ENCODE data around the gene NDUFB6. TPM values are rescaled to one million over a fixed set of nuclear protein-coding genes. Genes with fewer than 3 reads are reported as not detected.
A peak's percentile ranks its signal among the peaks of the same experiment; 100 is the strongest.
"Not testable (repeated sequence)": the region's sequence is repeated elsewhere in the genome, so short reads cannot be mapped to it uniquely, and the experiment has no call there.

The NDUFB6 gene
- total RNA-seq, 2 experiments from 2014 or later: 29.6 to 67.0 TPM

GRCh38 chr9:32550562-32551275, 22.2 kb downstream of the NDUFB6 start:
- ChIA-PET CTCF (interaction anchor here (0.7 to 5.0 kb wide), 9 partner anchors 13 to 172 kb away, joined by 3 to 25 read pairs (median 4); partner anchors contain the start of genes ACO1, NDUFB6 and RIGI), POLR2A (interaction anchor here (0.6 to 1.6 kb wide), 7 partner anchors 22 to 613 kb away, joined by 3 to 9 read pairs (median 3); partner anchors contain the start of genes ACO1, DNAJA1, NDUFB6 and RIGI)
- Mint-ChIP-seq H3K4me3 (peak overlapping the region; percentile 96), H3K9me3 (ENCODE audit: low read depth) (no peaks in the 10 kb centered on the region), H3K27me3 (no peaks in the 10 kb centered on the region), H3K36me3 (ENCODE audit: low read depth) (peaks cover 27% of the 10 kb centered on the region), H3K4me1 (peaks cover 47% of the 10 kb centered on the region), H3K27ac (peak overlapping the region; percentile 99)
- peak; percentile 95 for DNase-seq
- peak; percentile 74 for ATAC-seq
- intact Hi-C loops (cut with DNase I, micrococcal nuclease): loop anchor here (1.0 to 10.0 kb wide), 8 partner anchors 24 to 1624 kb away; partner anchors contain the start of genes B4GALT1 (in 2 of the 2), RIGI (in 2 of the 2), ACO1 (in 1 of the 2) and APTX (in 1 of the 2)

GRCh38 chr9:32550150-32550561, 22.8 kb downstream of the NDUFB6 start:
- ChIA-PET POLR2A (interaction anchor here (0.6 to 1.6 kb wide), 7 partner anchors 22 to 613 kb away, joined by 3 to 9 read pairs (median 3); partner anchors contain the start of genes ACO1, DNAJA1, NDUFB6 and RIGI), CTCF (interaction anchor here (0.7 to 5.0 kb wide), 11 partner anchors 18 to 171 kb away, joined by 3 to 25 read pairs (median 4); partner anchors contain the start of genes ACO1, NDUFB6 and RIGI)
- no peak for ATAC-seq
- H3K4me3 Mint-ChIP-seq: peak overlapping the region; percentile 96
- no peaks in the 10 kb centered on the region for H3K27me3 Mint-ChIP-seq
- H3K9me3 Mint-ChIP-seq (ENCODE audit: low read depth): no peaks in the 10 kb centered on the region
- peaks cover 27% of the 10 kb centered on the region for H3K36me3 Mint-ChIP-seq (ENCODE audit: low read depth)
- DNase-seq: no peak
- intact Hi-C loops (cut with DNase I, micrococcal nuclease): loop anchor here (1.0 to 10.0 kb wide), 4 partner anchors 24 to 1625 kb away; partner anchors contain the start of genes B4GALT1 (in 1 of the 2), RIGI (in 1 of the 2), SMU1 (in 1 of the 2) and UBAP1 (in 1 of the 2)
- H3K27ac Mint-ChIP-seq: peak overlapping the region; percentile 79
- peaks cover 45% of the 10 kb centered on the region for H3K4me1 Mint-ChIP-seq

- ATAC-seq; H3K27me3 Mint-ChIP-seq; H3K9me3 Mint-ChIP-seq (ENCODE audit: low read depth); intact Hi-C loops (cut with DNase I, micrococcal nuclease); DNase-seq; H3K27ac Mint-ChIP-seq; H3K4me3 Mint-ChIP-seq; POLR2A ChIA-PET: not testable (repeated sequence)
- Mint-ChIP-seq H3K4me1 (peaks cover 31% of the 10 kb centered on the region), H3K36me3 (ENCODE audit: low read depth) (peaks cover 38% of the 10 kb centered on the region)
- CTCF ChIA-PET: interaction anchor here (0.7 to 5.0 kb wide), 5 partner anchors 19 to 169 kb away, joined by 3 to 25 read pairs (median 4); partner anchors contain the start of genes NDUFB6 and RIGI
These were observed 24.7 kb downstream of the NDUFB6 start for GRCh38 chr9:32548213-32548612.

- Mint-ChIP-seq H3K36me3 (ENCODE audit: low read depth) (peaks cover 42% of the 10 kb centered on the region), H3K27me3 (no peaks in the 10 kb centered on the region), H3K27ac (no peak overlapping the region), H3K9me3 (ENCODE audit: low read depth) (no peaks in the 10 kb centered on the region), H3K4me1 (peaks cover 29% of the 10 kb centered on the region), H3K4me3 (no peak overlapping the region)
- no peak for ATAC-seq
- ChIA-PET POLR2A (no interaction called here), CTCF (interaction anchor here (1.0 to 3.1 kb wide), 6 partner anchors 19 to 167 kb away, joined by 3 to 12 read pairs (median 4); no protein-coding TSS in a partner anchor)
- no peak for DNase-seq
- intact Hi-C loops (cut with DNase I, micrococcal nuclease): no loop called here
These were observed 27.1 kb downstream of the NDUFB6 start for GRCh38 chr9:32545884-32546283.

GRCh38 chr9:32543047-32543446, 29.9 kb downstream of the NDUFB6 start:
- DNase-seq (no peak), ATAC-seq (peak; percentile 26)
- H3K27ac Mint-ChIP-seq: no peak overlapping the region
- no peaks in the 10 kb centered on the region for H3K27me3 Mint-ChIP-seq
- POLR2A ChIA-PET: interaction anchor here (0.8 kb wide), 1 partner anchor 159 kb away, joined by 3 read pairs; no protein-coding TSS in a partner anchor
- no peak overlapping the region for H3K4me3 Mint-ChIP-seq
- intact Hi-C loops (cut with DNase I, micrococcal nuclease): no loop called here
- CTCF ChIA-PET: interaction anchor here (0.7 to 3.1 kb wide), 3 partner anchors 12 to 163 kb away, joined by 3 to 12 read pairs (median 6); no protein-coding TSS in a partner anchor
- peaks cover 12% of the 10 kb centered on the region for H3K4me1 Mint-ChIP-seq
- H3K9me3 Mint-ChIP-seq (ENCODE audit: low read depth): no peaks in the 10 kb centered on the region
- H3K36me3 Mint-ChIP-seq (ENCODE audit: low read depth): peaks cover 37% of the 10 kb centered on the region

GRCh38 chr9:32533816-32534215, 39.1 kb downstream of the NDUFB6 start:
- no peaks in the 10 kb centered on the region for H3K27me3 Mint-ChIP-seq
- POLR2A ChIA-PET: no interaction called here
- intact Hi-C loops (cut with DNase I, micrococcal nuclease): no loop called here
- peaks cover 5% of the 10 kb centered on the region for H3K36me3 Mint-ChIP-seq (ENCODE audit: low read depth)
- DNase-seq (no peak), ATAC-seq (no peak)
- no peaks in the 10 kb centered on the region for H3K9me3 Mint-ChIP-seq (ENCODE audit: low read depth)
- CTCF ChIA-PET: interaction anchor here (0.6 to 1.4 kb wide), 5 partner anchors 8 to 434 kb away, joined by 3 to 6 read pairs (median 4); partner anchors contain the start of gene RIGI
- no peak overlapping the region for H3K4me3 Mint-ChIP-seq
- no peaks in the 10 kb centered on the region for H3K4me1 Mint-ChIP-seq
- H3K27ac Mint-ChIP-seq: no peak overlapping the region

GRCh38 chr9:32533336-32533735, 39.6 kb downstream of the NDUFB6 start:
- CTCF ChIA-PET: interaction anchor here (1.1 to 1.4 kb wide), 3 partner anchors 11 to 154 kb away, joined by 4 to 6 read pairs (median 5); no protein-coding TSS in a partner anchor

GRCh38 chr9:32526707-32527048, 46.3 kb downstream of the NDUFB6 start:
- CTCF ChIA-PET: interaction anchor here (0.6 to 4.1 kb wide), 13 partner anchors 8 to 147 kb away, joined by 3 to 41 read pairs (median 5); partner anchors contain the start of genes ACO1, NDUFB6, SMIM27 and TOPORS
- Mint-ChIP-seq H3K9me3 (ENCODE audit: low read depth) (peaks cover 8% of the 10 kb centered on the region), H3K27me3 (no peaks in the 10 kb centered on the region), H3K36me3 (ENCODE audit: low read depth) (peaks cover 19% of the 10 kb centered on the region), H3K4me3 (peak overlapping the region; percentile 80), H3K27ac (peak overlapping the region; percentile 90), H3K4me1 (peaks cover 38% of the 10 kb centered on the region)
- POLR2A ChIA-PET: interaction anchor here (0.6 to 1.5 kb wide), 5 partner anchors 18 to 498 kb away, joined by 3 to 9 read pairs (median 4); partner anchors contain the start of gene DNAJA1
- DNase-seq: no peak
- no peak for ATAC-seq
- intact Hi-C loops (cut with DNase I, micrococcal nuclease): loop anchor here (1.0 to 10.0 kb wide), 7 partner anchors 24 to 638 kb away; partner anchors contain the start of genes ACO1 (in 2 of the 2), B4GALT1 (in 1 of the 2) and NDUFB6 (in 1 of the 2)

More at GRCh38 chr9:32533336-32533735, 39.6 kb downstream of the NDUFB6 start:
- H3K27me3 Mint-ChIP-seq: no peaks in the 10 kb centered on the region
- POLR2A ChIA-PET: no interaction called here
- no peaks in the 10 kb centered on the region for H3K9me3 Mint-ChIP-seq (ENCODE audit: low read depth)
- H3K4me3 Mint-ChIP-seq: no peak overlapping the region
- intact Hi-C loops (cut with DNase I, micrococcal nuclease): no loop called here
- DNase-seq: no peak
- H3K27ac Mint-ChIP-seq: no peak overlapping the region
- H3K4me1 Mint-ChIP-seq: no peaks in the 10 kb centered on the region
- no peak for ATAC-seq
- peaks cover 5% of the 10 kb centered on the region for H3K36me3 Mint-ChIP-seq (ENCODE audit: low read depth)

- H3K27ac Mint-ChIP-seq: peak within 1 kb of the TSS; percentile 90
- H3K4me3 Mint-ChIP-seq: peak within 1 kb of the TSS; percentile 80
- H3K9me3 Mint-ChIP-seq (ENCODE audit: low read depth): peaks cover 8% of the 10 kb centered on the region
- peak; percentile 78 for ATAC-seq
- H3K36me3 Mint-ChIP-seq (ENCODE audit: low read depth): peaks cover 24% of the 10 kb centered on the region
- POLR2A ChIA-PET: interaction anchor here (0.6 to 1.5 kb wide), 6 partner anchors 19 to 499 kb away, joined by 3 to 9 read pairs (median 4); partner anchors contain the start of gene DNAJA1
- intact Hi-C loops (cut with DNase I, micrococcal nuclease): loop anchor here (1.0 to 10.0 kb wide), 7 partner anchors 24 to 639 kb away; partner anchors contain the start of genes ACO1 (in 2 of the 2), B4GALT1 (in 1 of the 2) and NDUFB6 (in 1 of the 2)
- peak; percentile 86 for DNase-seq
- CTCF ChIA-PET: interaction anchor here (0.6 to 4.1 kb wide), 16 partner anchors 8 to 506 kb away, joined by 3 to 41 read pairs (median 4); partner anchors contain the start of genes ACO1, NDUFB6, SMIM27 and TOPORS
- H3K4me1 Mint-ChIP-seq: peaks cover 41% of the 10 kb centered on the region
- no peaks in the 10 kb centered on the region for H3K27me3 Mint-ChIP-seq
These were observed 46.8 kb downstream of the NDUFB6 start, which contains the start of gene RIGI for GRCh38 chr9:32526041-32526706. RIGI (minus strand) TSS chr9:32526196; CDS start chr9:32526166, 30 bp downstream.

GRCh38 chr9:32525709-32526030, 47.3 kb downstream of the NDUFB6 start:
- ChIA-PET POLR2A (interaction anchor here (0.9 to 1.5 kb wide), 4 partner anchors 19 to 499 kb away, joined by 3 to 9 read pairs (median 4); partner anchors contain the start of gene DNAJA1), CTCF (interaction anchor here (0.7 to 4.1 kb wide), 12 partner anchors 9 to 507 kb away, joined by 3 to 41 read pairs (median 6); partner anchors contain the start of genes ACO1, NDUFB6, SMIM27 and TOPORS)
- H3K4me1 Mint-ChIP-seq: peaks cover 41% of the 10 kb centered on the region
- intact Hi-C loops (cut with DNase I, micrococcal nuclease): loop anchor here (1.0 to 10.0 kb wide), 7 partner anchors 25 to 639 kb away; partner anchors contain the start of genes ACO1 (in 2 of the 2), B4GALT1 (in 1 of the 2) and NDUFB6 (in 1 of the 2)
- H3K9me3 Mint-ChIP-seq (ENCODE audit: low read depth): peaks cover 8% of the 10 kb centered on the region
- peak overlapping the region; percentile 90 for H3K27ac Mint-ChIP-seq
- ATAC-seq (no peak), DNase-seq (no peak)
- no peaks in the 10 kb centered on the region for H3K27me3 Mint-ChIP-seq
- peaks cover 24% of the 10 kb centered on the region for H3K36me3 Mint-ChIP-seq (ENCODE audit: low read depth)
- H3K4me3 Mint-ChIP-seq: peak overlapping the region; percentile 80
